ENCODE data around the gene SLC39A10. TPM values are rescaled to one million over a fixed set of nuclear protein-coding genes. Genes with fewer than 3 reads are reported as not detected.

SLC39A10 gene
- total RNA-seq, 2 donors from 2014 or later: 26.3 to 27.6 TPM

- Histone ChIP-seq H3K27me3 (replicated peaks; ENCODE audit: insufficient read depth) (no peaks in the 10 kb centered on the region), H3K36me3 (no peaks in the 10 kb centered on the region), H3K9me3 (no peaks in the 10 kb centered on the region), H3K4me1 (replicated peaks) (no peaks in the 10 kb centered on the region), H3K4me3 (no peak overlapping the region), H3K27ac (no peak overlapping the region)
- 98% methylated on average over 1 of the region's 1 CpG for WGBS
- no peak for TF ChIP-seq POLR2AphosphoS5 (IDR thresholded peaks at IDR 0.05)
- TF ChIP-seq POLR2A (IDR thresholded peaks at IDR 0.05): no peak
- TF ChIP-seq CTCF (IDR thresholded peaks at IDR 0.05): no peak
- no peak for DNase-seq (ENCODE audit: low spot score)
- intact Hi-C loops (cut with DNase I): no loop called here
Observed at GRCh38 chr2:195628666-195629065, 28.4 kb upstream of the SLC39A10 start.

- DNase-seq (ENCODE audit: low spot score): no peak
- intact Hi-C loops (cut with DNase I): no loop called here
- H3K27me3 ChIP-seq (replicated peaks; ENCODE audit: insufficient read depth): no peaks in the 10 kb centered on the region
- 95% methylated on average over 10 of the region's 10 CpGs for WGBS
- H3K4me3 ChIP-seq: no peak overlapping the region
- no peak overlapping the region for H3K27ac ChIP-seq
- H3K9me3 ChIP-seq: no peaks in the 10 kb centered on the region
- H3K36me3 ChIP-seq: no peaks in the 10 kb centered on the region
- TF ChIP-seq POLR2A (IDR thresholded peaks at IDR 0.05): no peak
- TF ChIP-seq CTCF (IDR thresholded peaks at IDR 0.05): no peak
- TF ChIP-seq POLR2AphosphoS5 (IDR thresholded peaks at IDR 0.05): no peak
- H3K4me1 ChIP-seq (replicated peaks): no peaks in the 10 kb centered on the region
Observed at GRCh38 chr2:195632856-195633572, 24.0 kb upstream of the SLC39A10 start.

- WGBS: 94% methylated on average over 4 of the region's 4 CpGs
- no peak overlapping the region for H3K4me3 ChIP-seq
- TF ChIP-seq CTCF (IDR thresholded peaks at IDR 0.05) (no peak), POLR2A (IDR thresholded peaks at IDR 0.05) (no peak), POLR2AphosphoS5 (IDR thresholded peaks at IDR 0.05) (no peak)
- no peaks in the 10 kb centered on the region for H3K4me1 ChIP-seq (replicated peaks)
- no peaks in the 10 kb centered on the region for H3K36me3 ChIP-seq
- H3K27me3 ChIP-seq (replicated peaks; ENCODE audit: insufficient read depth): no peaks in the 10 kb centered on the region
- H3K27ac ChIP-seq: no peak overlapping the region
- intact Hi-C loops (cut with DNase I): no loop called here
- DNase-seq (ENCODE audit: low spot score): no peak
- H3K9me3 ChIP-seq: no peaks in the 10 kb centered on the region
Observed at GRCh38 chr2:195633573-195633870, 23.5 kb upstream of the SLC39A10 start.

- 62% methylated on average over 3 of the region's 3 CpGs for WGBS
- no peak for DNase-seq (ENCODE audit: low spot score)
- Histone ChIP-seq H3K9me3 (no peaks in the 10 kb centered on the region), H3K27ac (no peak overlapping the region), H3K4me3 (no peak overlapping the region), H3K36me3 (no peaks in the 10 kb centered on the region), H3K4me1 (replicated peaks) (no peaks in the 10 kb centered on the region), H3K27me3 (replicated peaks; ENCODE audit: insufficient read depth) (no peaks in the 10 kb centered on the region)
- intact Hi-C loops (cut with DNase I): no loop called here
- TF ChIP-seq CTCF (IDR thresholded peaks at IDR 0.05) (no peak), POLR2A (IDR thresholded peaks at IDR 0.05) (no peak), POLR2AphosphoS5 (IDR thresholded peaks at IDR 0.05) (no peak)
Observed at GRCh38 chr2:195633974-195634373, 23.1 kb upstream of the SLC39A10 start.

GRCh38 chr2:195636890-195637289, 20.1 kb upstream of the SLC39A10 start:
- Histone ChIP-seq H3K4me3 (no peak overlapping the region), H3K9me3 (no peaks in the 10 kb centered on the region), H3K36me3 (no peaks in the 10 kb centered on the region), H3K4me1 (replicated peaks) (no peaks in the 10 kb centered on the region), H3K27ac (no peak overlapping the region), H3K27me3 (replicated peaks; ENCODE audit: insufficient read depth) (no peaks in the 10 kb centered on the region)
- intact Hi-C loops (cut with DNase I): no loop called here
- TF ChIP-seq CTCF (IDR thresholded peaks at IDR 0.05): no peak
- TF ChIP-seq POLR2A (IDR thresholded peaks at IDR 0.05): no peak
- TF ChIP-seq POLR2AphosphoS5 (IDR thresholded peaks at IDR 0.05): no peak
- DNase-seq (ENCODE audit: low spot score): no peak
